ENCODE measurements around the gene GLI1.
A peak's percentile ranks its signal among the peaks of the same experiment; 100 is the strongest.

Gene GLI1

DNA sequence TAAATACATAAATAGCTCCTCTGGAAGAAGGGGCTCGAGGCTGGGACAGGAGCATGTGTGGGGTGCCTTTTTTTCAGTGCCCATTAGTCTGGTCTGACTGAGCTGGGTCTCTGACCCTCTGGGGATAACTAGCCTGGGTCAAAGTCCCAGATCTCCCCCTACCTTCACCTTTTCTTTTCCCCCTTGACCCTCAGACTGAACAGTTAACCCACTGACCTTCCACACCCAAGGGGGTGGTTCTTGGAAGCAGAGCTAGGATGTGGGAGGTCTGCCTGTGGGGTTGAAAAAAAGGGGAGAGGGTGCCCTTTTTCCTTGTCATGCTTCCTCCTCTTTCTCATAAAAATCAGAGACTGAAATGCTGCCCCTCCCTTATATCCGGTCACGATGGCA lies 925 bp upstream of the GLI1 start:
- TF ChIP-seq, protein P1, sequence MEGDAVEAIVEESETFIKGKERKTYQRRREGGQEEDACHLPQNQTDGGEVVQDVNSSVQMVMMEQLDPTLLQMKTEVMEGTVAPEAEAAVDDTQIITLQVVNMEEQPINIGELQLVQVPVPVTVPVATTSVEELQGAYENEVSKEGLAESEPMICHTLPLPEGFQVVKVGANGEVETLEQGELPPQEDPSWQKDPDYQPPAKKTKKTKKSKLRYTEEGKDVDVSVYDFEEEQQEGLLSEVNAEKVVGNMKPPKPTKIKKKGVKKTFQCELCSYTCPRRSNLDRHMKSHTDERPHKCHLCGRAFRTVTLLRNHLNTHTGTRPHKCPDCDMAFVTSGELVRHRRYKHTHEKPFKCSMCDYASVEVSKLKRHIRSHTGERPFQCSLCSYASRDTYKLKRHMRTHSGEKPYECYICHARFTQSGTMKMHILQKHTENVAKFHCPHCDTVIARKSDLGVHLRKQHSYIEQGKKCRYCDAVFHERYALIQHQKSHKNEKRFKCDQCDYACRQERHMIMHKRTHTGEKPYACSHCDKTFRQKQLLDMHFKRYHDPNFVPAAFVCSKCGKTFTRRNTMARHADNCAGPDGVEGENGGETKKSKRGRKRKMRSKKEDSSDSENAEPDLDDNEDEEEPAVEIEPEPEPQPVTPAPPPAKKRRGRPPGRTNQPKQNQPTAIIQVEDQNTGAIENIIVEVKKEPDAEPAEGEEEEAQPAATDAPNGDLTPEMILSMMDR (conservative IDR thresholded peaks at IDR 0.05), result no peak
- H3K27ac ChIP-seq, result peak overlapping the region; percentile 75

DNA sequence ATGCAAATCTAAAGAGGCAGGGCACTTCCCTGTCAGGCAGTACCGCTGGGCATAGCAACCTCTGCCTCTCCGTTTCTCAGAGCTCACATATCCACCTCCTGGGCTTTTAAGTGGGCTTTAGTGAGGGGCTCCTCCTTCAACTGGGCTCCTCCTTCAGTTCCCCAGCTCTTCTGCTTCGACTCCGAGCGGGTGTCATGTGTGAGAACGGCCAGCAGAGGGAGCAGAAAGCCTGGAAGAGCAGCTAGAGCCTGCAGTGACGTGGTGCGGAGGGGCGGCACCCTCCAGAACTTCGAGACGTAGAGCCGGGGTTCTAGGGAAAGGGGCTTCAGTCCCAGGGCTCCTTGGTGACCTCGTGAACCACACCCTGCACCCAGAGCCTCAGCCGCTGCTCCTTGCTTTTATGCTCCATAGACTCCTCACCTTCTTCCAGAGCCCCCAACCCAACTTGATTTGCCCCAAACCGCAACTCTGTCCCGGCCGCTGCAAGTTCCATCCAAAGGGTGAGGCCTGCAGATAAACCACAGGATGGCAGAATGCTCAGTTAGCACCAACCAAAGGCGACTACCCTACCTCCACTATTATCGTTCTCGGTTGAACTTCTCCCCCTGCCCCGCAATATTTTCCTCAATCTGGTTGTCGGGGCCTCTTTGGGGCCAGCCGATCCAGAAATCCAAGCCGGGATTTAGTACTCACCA lies 383 bp upstream of the GLI1 start:
- TF ChIP-seq, protein P1 (conservative IDR thresholded peaks at IDR 0.05), result peak; percentile 97
- peak overlapping the region; percentile 75 for H3K27ac ChIP-seq

DNA sequence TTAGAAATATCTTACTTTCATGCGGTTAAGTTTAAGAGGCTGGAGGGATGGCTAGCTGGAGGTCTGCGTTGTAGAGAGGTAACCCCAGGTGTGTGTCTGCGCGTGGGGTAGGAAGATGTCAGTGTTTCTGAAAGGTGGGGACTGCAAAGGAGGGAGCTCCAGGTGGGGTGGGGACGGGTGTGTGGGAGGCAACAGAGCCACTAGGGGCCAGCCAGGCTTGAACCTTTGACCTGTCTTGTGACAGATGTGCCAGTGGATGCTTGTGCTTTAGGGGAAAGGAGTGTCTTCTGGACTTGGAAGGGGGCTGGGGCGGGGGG lies 841 bp downstream of the GLI1 start:
- TF ChIP-seq, protein P1 (conservative IDR thresholded peaks at IDR 0.05), result no peak
- no peak overlapping the region for H3K27ac ChIP-seq

DNA sequence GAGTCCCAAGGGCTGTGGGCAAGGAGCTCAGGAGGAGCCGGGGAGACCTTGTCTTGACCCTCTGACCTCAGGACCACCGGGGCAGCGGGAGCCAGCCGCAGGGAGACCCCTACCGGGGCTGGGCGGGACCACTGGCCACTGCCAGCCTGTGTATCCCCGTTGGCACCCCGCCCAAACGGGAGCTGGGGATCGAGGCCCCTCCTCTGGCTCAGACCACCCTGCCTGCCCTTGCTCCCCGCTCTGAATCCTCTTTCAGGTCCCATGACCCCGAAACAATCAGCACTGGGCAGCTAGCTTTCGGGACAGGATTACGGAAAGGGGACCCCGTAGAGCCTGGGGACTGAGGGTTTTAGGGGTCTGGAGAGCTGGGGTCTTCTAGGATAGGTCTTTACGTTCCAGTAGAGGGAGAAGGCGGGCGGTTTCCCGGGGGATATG lies 1.3 kb downstream of the GLI1 start:
- H3K27ac ChIP-seq, result no peak overlapping the region
- TF ChIP-seq, protein P1 (conservative IDR thresholded peaks at IDR 0.05), result no peak

DNA sequence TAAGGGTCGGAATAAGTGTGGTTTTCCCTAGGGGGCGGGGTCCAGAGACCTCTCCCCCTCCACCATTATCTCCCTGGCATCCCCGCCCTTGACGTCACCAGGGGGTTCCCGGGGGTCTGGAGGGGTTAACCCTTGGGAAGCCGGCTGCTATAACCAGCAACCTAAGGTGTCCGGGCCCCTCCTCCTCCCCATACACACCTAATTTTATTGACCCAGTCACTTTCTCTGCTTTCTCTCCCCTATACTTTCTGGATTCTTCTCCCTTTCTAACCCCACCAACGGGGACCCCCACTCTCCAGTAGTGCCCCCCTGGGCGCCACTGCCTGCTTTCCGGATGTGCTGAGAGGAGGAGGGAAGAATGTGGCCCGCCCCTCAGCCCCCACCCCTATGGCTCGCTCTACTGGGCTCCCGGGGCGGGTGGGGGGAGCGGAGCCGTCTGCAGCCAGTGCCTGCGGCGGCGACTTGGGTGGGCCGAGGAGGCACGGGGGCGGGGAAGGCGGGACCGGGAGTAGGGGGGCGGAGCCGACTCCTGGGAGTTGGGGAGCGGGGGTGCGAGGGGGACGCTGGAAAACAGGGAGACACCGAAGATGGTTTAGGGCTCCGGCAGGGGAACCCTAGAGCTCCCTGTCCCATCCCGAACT lies 1.8 kb downstream of the GLI1 start:
- no peak overlapping the region; the same call in 1 of the 2 replicates for H3K27ac ChIP-seq
- TF ChIP-seq, protein P1 (conservative IDR thresholded peaks at IDR 0.05), result no peak

DNA sequence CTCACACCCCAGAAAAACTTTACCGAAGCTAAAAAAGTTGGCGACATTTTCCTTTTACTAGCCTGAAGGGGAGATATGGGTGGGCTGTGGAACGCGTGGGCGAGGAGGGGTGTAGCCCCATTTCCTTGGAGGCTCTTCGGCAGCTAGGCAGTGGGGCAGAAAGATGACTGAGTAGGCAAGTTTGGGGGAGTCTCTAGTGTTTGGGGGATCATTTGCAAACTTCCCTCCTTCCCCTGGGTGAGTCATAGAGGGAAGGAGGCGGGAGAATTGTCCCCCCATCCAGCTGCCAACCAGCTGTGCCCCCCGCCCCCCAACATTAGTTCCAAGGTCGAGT lies 2.3 kb downstream of the GLI1 start:
- H3K27ac ChIP-seq, result peak overlapping the region; percentile 66

DNA sequence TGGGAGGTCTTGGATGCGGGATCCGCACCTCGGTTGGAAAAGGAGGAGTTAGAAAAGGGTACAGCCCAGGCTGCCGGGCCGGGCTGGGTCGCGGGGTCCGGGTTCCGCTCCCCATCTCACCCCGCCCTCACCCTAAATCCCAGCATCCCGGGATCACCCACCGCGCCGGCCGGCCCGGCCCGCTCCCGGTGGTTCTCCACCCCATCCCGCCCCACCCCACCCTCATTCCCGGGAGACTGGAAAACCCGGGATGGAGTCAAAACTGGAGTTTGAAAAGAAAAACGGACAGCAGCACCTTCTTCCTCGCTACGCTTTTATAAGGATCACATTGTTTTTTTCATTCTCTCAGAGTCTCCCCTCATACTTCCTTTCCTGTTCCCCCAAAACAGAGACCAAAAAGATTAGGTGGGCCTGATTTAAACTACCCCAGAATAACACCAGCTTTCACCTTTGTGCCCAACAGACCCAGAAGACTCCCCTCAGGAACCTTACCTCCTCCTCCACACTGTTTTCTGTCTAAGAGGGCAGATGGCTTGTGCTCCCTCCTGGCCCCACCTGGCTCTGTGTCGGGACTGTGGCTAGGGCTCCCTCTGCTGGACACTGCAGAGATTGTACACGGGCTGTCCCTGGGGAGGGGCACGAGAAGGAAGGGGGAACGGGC lies 2.8 kb downstream of the GLI1 start:
- peak overlapping the region; percentile 66 for H3K27ac ChIP-seq
- TF ChIP-seq, protein P1 (conservative IDR thresholded peaks at IDR 0.05), result peak; percentile 99

More for the DNA sequence above, 2.3 kb downstream of the GLI1 start:
- TF ChIP-seq, protein P1 (conservative IDR thresholded peaks at IDR 0.05), result no peak

Data from VCaP (cell line).